AG04449 (cell line): ENCODE data around the gene GRPEL2.

ENCODE experiments used
- CTCF ChIA-PET: fragments of 350-600 bp; formaldehyde crosslinking; extraction: SDS; loops from one replicate; lab custom pipeline; 2021; ENCODE audit warnings: antibody characterized with exemption; lab: Yijun Ruan, JAX
- POLR2A ChIA-PET: fragments of 400-600, 350-600 bp; formaldehyde crosslinking; extraction: SDS; loops from one replicate; lab custom pipeline; 2020; ENCODE audit warnings: antibody characterized with exemption, inconsistent platforms; lab: Yijun Ruan, JAX
- DNase-seq: peaks from one replicate; pipeline ENCODE4 v3.0.0-alpha.2; 2010; ENCODE audit warnings: low read depth, low spot score
- H3K4me3 ChIP-seq: 2 replicates; pipeline ENCODE4 v1.5.1; 2011; ENCODE audit warnings: low read depth, mild to moderate bottlenecking, control low read depth, low read length
- CTCF ChIP-seq: IDR thresholded peaks from one replicate; pipeline ENCODE4 v1.5.1; 2011; ENCODE audit warnings: mild to moderate bottlenecking, moderate library complexity, low read length, control low read depth, inconsistent platforms; ENCODE audit not compliant: insufficient read depth; ENCODE audit errors: missing control alignments

The GRPEL2 gene

GRCh38 chr5:149304195-149305078 lies 40.9 kb upstream of the GRPEL2 start:
- H3K4me3 ChIP-seq = no peak overlapping the region
- no peak for DNase-seq
- TF ChIP-seq CTCF = no peak
- POLR2A ChIA-PET = no interaction called here
- CTCF ChIA-PET = interaction anchor here (3.7 kb wide), 1 partner anchor 13 kb away, joined by 20 read pairs; no protein-coding TSS in a partner anchor

- no peak for TF ChIP-seq CTCF
- ChIA-PET CTCF (interaction anchor here (1.0 to 3.8 kb wide), 6 partner anchors 8 to 73 kb away, joined by 3 to 15 read pairs (median 6); no protein-coding TSS in a partner anchor), POLR2A (no interaction called here)
- DNase-seq = no peak
- H3K4me3 ChIP-seq = no peak overlapping the region
Measured at GRCh38 chr5:149309354-149309753, 35.9 kb upstream of the GRPEL2 start.

- TF ChIP-seq CTCF = no peak
- ChIA-PET POLR2A (no interaction called here), CTCF (interaction anchor here (0.8 to 3.1 kb wide), 4 partner anchors 10 to 72 kb away, joined by 3 to 13 read pairs (median 7); no protein-coding TSS in a partner anchor)
- no peak for DNase-seq
- H3K4me3 ChIP-seq = no peak overlapping the region
Measured at GRCh38 chr5:149310488-149310887, 34.8 kb upstream of the GRPEL2 start.

GRCh38 chr5:149310947-149311658 lies 34.2 kb upstream of the GRPEL2 start:
- CTCF ChIA-PET = interaction anchor here (0.8 to 3.1 kb wide), 5 partner anchors 8 to 71 kb away, joined by 3 to 13 read pairs (median 5); no protein-coding TSS in a partner anchor
- no peak for TF ChIP-seq CTCF
- DNase-seq = no peak
- no peak overlapping the region for H3K4me3 ChIP-seq
- POLR2A ChIA-PET = no interaction called here

GRCh38 chr5:149313151-149313841 lies 32.0 kb upstream of the GRPEL2 start:
- no peak for DNase-seq
- ChIA-PET POLR2A (no interaction called here), CTCF (interaction anchor here (1.1 to 13.3 kb wide), 6 partner anchors 33 to 252 kb away, joined by 3 to 329 read pairs (median 4); no protein-coding TSS in a partner anchor)
- H3K4me3 ChIP-seq = no peak overlapping the region
- no peak for TF ChIP-seq CTCF
